ENCODE results near the gene GSTA4.
"Not testable (repeated sequence)": the region's sequence is repeated elsewhere in the genome, so short reads cannot be mapped to it uniquely, and the experiment has no call there.

GSTA4 gene

DNA sequence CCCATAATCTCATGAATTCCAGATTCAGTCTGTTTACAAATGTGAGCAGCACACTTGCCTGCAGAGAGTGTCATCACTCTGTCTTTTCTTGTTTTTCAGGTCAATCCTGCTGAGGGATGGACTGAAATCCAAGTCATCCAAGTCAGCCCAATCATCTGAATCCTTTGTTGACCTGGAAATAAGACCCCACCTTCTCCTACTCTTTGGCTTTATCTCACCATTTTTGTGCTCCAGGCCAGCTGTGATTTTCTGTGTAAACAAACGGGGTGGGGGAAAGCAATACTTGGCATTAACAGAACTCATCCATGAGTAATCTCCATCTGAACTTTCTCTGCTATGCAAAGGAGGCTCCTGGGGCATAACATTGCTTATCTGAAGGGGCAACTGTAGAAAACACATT, 16.9 kb upstream of the GSTA4 start:
- DNase-seq = no peak

GRCh38 chr6:53010504-53010903, 15.4 kb upstream of the GSTA4 start:
- DNase-seq = no peak

GRCh38 chr6:53009511-53009910, 14.4 kb upstream of the GSTA4 start:
- DNase-seq = no peak

DNA sequence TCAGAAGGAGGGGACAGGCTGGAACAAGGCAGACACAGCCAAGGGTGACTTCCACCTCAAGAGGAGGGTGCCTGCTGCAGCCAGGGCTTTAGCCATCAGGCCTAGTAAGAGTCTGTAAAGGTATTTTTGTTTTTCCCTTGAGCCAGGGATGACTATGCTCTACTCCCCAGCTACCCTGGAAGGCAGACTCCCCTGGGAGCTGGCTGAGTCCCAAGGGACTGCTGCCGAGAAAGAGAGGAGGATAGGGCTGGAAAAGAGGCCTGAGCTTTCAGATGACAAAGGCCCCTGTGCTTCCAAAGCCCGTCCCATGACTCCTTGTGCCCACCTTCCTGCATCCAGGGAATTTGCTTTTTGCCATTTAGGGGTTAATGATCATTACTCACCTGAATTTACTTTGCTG, 14.0 kb upstream of the GSTA4 start:
- no peak for DNase-seq

DNA sequence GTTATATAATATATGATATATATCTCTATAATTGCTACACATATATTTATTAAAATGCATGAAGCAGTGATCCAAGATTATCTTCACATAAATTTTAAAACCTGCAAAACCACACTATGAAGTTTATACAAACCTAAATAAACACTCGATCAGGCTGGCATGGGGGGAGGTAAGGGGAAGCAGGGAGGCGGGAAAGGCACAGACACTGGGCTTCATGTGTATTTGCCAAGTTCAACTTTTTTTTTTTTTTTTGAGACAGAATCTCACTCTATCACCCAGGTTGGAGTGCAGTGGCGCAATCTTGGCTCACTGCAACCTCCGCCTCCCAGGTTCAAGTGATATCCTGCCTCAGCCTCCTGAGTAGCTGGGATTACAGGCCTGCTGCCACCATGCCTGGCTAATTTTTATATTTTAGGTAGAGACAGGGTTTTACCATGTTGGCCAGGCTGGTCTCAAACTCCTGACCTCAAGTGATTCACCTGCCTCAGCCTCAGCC, 13.2 kb upstream of the GSTA4 start:
- DNase-seq = not testable (repeated sequence)

GRCh38 chr6:53005663-53006250, 10.7 kb upstream of the GSTA4 start:
- DNase-seq = no peak

GRCh38 chr6:52999456-52999855, 4.4 kb upstream of the GSTA4 start:
- DNase-seq = no peak

DNA sequence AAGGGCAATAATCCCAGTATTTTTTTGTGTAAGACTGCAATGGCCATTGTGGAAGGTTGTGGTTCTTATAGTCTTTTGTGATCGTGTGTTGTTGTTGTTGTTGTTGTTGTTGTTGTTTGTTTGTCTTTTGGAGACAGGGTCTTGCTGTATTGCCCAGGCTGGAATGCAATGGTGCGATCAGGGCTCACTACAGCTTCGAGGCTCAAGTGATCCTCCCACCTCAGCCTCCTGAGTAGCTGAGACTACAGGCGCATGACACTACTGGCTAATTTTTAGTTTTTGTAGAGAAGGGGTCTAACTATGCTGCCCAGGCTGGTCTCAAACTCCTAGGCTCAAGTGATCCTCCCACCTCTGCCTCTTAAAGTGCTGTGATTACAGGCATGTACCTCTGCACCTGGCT, 3.5 kb upstream of the GSTA4 start:
- no peak for DNase-seq

DNA sequence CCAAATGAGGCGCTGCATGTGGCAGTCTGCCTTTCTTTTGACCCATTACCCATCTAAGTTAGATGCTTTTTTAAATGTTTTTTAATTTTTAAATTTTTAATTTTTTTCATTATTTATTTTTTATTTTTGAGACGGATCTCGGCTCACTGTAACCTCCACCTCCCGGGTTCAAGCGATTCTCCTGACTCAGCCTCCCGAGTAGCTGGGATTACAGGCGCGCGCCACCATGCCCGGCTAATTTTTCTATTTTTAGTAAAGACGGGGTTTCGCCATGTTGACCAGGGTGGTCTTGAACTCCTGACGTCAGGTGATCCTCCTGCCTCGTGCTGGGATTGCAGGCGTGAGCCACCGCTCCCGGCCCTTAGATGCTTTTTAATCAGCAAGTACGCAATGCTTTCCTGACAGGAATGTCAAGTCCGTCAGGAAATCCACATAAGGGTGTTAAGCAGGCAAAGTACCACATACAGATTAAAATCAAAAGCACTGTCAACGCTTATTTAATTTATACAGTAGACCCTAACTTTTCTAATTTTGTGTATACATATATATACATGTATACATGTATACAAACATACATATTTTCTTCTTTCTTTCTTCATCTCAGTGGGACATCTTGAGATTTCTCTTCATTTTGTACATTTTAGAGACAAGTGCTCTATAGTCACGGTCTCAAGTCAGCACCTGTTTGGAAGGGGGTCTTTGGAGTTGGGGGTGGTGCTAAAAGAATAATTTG, 995 bp upstream of the GSTA4 start:
- DNase-seq = peak; percentile 12 to 30

DNA sequence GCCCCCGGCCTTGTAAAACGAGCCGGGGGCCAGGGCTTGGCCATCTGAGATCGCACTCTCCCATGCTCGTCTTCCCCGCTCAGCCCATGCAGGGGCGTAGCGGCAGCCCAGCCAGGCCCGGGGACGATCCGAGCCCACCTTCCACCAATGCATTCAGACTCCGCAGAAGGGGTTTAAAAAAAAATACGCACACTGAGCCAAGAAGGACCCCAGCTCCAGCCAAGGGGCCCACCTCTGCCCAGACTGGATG, 320 bp downstream of the GSTA4 start:
- peak in 1 of 2 experiments; percentile 31 for DNase-seq

DNA sequence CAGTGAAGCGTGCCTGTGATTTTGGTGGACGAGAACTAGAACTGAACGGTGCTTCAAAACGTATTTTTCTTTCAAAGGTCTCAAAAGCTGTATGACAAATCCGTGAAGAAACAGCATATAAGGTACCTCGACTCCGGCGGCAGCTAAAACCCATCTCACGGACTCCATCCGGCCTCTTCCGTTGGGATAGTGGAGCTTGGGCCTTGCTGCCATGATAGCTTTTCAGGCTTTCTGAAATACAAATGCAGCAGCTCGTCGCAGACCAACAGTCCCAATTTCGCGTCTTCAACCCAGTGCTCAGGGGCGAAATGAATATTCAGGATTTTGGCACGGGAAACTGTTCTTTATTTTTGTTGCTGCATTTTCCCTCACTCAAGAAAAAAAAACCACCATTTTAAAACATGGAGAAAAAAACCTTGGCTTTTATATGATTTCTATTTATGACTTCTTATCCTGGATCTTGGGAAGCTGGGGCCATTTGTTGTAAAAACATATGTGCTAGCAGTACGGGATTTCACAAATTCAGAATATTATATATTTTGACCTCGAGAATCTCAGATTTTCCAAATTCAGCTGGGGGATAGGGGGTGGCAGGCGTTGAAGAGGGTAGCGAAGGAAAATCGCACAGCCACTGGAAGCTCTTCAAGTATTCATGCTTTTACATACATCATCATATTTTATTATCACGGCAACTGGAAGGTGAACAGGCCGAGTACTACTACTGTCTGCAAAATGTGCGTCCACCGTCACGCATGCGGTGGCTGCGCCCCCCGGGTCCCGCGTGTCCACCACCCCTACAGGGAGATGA, 849 bp downstream of the GSTA4 start:
- peak; percentile 31 to 56 for DNase-seq

GRCh38 chr6:52992980-52993920, 1.8 kb downstream of the GSTA4 start:
- no peak for DNase-seq

- DNase-seq = no peak
Observed at GRCh38 chr6:52990342-52990741, 4.7 kb downstream of the GSTA4 start.

GRCh38 chr6:52985228-52985627, 9.9 kb downstream of the GSTA4 start:
- no peak for DNase-seq

- DNase-seq = no peak
Observed at GRCh38 chr6:52984247-52984646, 10.8 kb downstream of the GSTA4 start.

DNA sequence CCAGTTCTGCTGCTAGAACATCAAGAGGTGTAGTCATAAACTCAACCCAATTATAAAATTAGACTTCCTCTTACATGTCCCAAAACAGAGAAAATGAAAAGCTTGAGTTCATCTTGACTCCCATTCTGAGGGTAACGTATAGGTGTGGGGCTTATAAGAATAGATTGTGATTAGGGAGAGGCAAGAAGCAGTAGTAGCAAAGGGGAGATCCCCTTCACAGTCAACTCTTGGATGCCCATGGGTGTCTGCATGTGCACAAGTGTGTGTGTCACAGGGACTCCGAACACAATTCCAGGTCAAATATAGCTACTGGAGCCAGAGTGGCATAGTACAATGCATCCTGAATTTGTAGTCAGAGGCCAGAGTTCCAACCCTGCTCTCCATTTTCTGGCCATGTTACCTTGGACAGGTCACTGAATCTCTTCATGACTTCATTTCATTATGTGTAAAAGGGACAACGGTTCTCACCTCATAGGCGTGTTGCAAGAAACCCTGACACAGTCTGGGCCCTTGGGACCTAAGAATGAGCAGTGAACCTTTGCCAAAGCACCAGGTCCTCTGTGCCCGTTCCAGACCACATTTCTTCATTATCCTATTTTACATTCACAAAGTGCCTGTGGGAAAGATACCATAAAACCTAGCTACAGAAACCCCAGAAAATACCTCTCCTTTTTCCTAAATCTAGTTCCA, 11.8 kb downstream of the GSTA4 start:
- no peak for DNase-seq

DNA sequence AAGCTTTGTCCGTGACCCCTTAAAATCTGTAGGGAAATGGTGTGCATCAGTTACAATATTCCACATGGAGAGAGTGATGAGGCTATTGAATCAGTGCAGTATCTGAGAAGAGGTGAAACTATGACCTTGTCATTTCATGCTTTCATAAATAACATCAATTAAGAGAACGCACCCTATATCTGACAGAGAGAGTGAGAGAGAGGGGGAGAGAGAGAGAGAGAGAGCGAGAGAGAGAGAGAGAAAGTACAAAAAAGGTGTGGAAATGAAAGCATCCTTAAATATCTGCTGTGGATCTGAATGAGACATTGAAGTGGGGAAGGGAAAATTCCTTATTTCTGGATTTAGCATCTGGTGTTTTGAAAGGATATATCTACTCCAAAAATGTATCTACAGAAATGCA, 12.4 kb downstream of the GSTA4 start:
- no peak for DNase-seq

DNA sequence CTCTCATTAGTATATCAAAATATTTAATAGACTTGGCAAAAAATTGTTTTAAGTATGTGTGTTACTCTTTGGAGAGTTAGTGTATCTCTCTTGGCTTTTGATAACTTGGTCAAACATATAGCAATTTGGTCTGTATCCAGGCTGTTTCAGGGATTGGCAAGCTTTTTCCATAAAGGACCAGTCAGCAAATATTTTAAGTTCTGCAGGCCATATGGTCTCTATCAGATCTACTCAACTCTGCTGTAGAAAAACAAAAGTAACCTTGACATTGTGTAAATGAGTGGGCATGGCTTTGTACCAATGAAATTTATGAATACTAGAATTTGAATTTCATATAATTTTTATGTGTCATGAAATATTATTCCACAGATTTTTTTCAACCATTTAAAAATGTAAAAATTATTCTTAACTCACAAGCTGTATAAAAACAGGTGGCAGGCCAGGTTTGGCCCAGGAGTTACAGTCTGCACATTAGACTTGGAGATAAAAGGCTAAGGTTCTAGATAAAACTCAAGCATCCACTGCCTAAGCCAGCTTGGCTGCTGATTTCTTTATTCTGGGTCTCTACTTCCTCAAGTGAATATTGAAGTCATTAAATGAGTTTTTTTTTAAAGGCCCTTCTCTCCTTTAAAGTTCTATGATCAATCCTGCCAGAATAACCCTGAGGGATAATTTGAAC, 13.7 kb downstream of the GSTA4 start:
- DNase-seq = no peak

GRCh38 chr6:52976591-52977035, 18.5 kb downstream of the GSTA4 start:
- no peak for DNase-seq

DNA sequence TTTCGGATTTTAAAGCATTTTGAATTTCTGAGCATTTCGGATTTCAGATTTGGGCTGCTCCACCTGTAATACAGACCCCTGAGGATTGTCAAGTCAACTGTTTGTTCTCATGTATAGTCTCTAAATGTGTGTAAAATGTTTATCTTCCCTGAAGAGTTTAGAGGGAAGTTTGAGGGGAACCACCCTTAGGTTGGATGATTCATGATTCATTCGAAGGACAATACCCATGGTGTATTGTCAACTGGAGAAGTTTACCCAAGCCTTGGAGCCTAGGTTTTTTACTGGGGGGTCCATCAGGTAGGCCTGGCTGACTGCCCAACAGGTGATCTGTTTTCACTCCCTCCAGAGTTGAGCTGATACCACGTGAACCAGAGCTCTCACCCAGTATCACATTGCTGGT, 18.9 kb downstream of the GSTA4 start:
- DNase-seq = no peak

GRCh38 chr6:52975580-52975979, 19.5 kb downstream of the GSTA4 start:
- no peak for DNase-seq

DNA sequence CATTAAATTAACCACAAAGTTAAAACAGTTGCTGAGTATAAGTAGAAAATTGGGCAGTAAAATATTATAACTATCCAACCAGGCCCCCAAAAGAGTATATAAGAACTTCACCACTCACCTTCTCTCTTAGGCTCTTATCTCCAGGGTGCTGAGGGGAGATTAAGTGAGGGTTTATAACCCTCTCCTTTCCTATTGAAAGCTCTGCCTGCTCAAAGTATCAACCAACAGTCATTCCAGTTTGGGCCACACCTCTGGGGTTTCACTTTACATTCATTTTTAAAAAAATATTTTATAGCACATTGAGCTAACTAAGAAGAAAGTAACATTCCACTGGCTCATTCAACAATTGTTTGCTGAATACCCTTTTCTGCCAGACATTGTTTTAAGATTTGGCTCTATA, 22.1 kb downstream of the GSTA4 start:
- no peak for DNase-seq

All from NCI-H2081 (cell line).